Vagina (tissue), 2 donors: ENCODE results near the gene ELOVL1.

Experiments used
- POLR2AphosphoS5 ChIP-seq, 2 donors: sonication (generic); formaldehyde crosslinking; IDR thresholded peaks; one replicate each; pipeline ENCODE4 v1.9.0; 2017; ENCODE audit warnings: antibody characterized with exemption in 2 of 2, mild to moderate bottlenecking in 2 of 2, low read depth in 1 of 2; ENCODE audit not compliant: insufficient read depth in 1 of 2
- TF ChIP-seq, protein P1 (sequence below), 3 experiments: fragments of 450-650 bp in 2 of 3; fragments of 200-600 bp in 1 of 3; sonication (generic) in 1 of 3; IDR thresholded peaks; one replicate each; pipeline ENCODE4 v1.5.1; 2017 to 2019; ENCODE audit warnings: antibody characterized with exemption in 3 of 3, mild to moderate bottlenecking in 2 of 3, moderate library complexity in 2 of 3

DNA sequence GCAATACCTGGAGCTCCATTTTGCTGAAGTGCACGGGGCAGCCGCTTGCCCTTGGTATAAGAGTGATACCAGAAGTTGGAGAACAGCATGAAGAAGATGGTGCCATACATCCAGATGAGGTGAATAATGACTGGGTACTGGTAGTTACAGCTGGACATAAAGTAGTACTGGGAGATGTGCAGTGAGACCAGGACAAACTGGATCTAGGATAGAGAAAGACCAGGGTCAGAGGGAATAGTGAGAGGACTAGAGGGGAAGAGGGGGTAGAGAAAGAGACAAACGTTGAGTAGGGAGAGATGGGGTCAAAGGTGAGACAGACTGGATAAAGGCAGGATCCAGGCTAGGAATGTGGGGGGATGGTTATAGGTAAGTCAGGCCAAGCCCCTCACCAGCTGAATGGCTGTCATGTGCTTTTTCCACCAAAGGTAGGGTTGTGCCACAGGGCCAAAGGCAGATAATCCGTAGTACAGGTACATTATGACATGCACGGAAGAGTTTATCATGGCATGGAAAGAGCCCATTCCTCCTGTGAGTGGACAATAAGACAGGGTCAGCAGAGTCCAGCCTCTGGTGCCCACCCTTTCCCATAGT, 3.8 kb downstream of the ELOVL1 start:
- TF ChIP-seq, protein P1, sequence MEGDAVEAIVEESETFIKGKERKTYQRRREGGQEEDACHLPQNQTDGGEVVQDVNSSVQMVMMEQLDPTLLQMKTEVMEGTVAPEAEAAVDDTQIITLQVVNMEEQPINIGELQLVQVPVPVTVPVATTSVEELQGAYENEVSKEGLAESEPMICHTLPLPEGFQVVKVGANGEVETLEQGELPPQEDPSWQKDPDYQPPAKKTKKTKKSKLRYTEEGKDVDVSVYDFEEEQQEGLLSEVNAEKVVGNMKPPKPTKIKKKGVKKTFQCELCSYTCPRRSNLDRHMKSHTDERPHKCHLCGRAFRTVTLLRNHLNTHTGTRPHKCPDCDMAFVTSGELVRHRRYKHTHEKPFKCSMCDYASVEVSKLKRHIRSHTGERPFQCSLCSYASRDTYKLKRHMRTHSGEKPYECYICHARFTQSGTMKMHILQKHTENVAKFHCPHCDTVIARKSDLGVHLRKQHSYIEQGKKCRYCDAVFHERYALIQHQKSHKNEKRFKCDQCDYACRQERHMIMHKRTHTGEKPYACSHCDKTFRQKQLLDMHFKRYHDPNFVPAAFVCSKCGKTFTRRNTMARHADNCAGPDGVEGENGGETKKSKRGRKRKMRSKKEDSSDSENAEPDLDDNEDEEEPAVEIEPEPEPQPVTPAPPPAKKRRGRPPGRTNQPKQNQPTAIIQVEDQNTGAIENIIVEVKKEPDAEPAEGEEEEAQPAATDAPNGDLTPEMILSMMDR (IDR thresholded peaks at IDR 0.05) = no peak
- no peak for TF ChIP-seq POLR2AphosphoS5 (IDR thresholded peaks at IDR 0.05; ENCODE audit: insufficient read depth in 1 of 2, low read depth in 1 of 2)
